GM23338 (cell line): ENCODE results near the gene HIF3A. TPM values are rescaled to one million over a fixed set of nuclear protein-coding genes. Genes with fewer than 3 reads are reported as not detected.

Source experiments
- ATAC-seq: fragments of 200-7000 bp; cut with Tn5 transposase; 3 replicates; pipeline ENCODE4 v1.9.1; 2020
- DNase-seq: peaks from one replicate; pipeline ENCODE4 v3.0.0-alpha.2; 2015; ENCODE audit warnings: low spot score
- H2AFZ ChIP-seq: fragments of 200-600 bp; sonication (generic); 2 replicates; pipeline ENCODE4 v1.8.0; 2016; ENCODE audit warnings: antibody characterized with exemption, mild to moderate bottlenecking, moderate library complexity
- H3F3A ChIP-seq: fragments of 200-600 bp; sonication (generic); replicated peaks from 2 replicates; pipeline ENCODE4 v1.8.0; 2017; ENCODE audit warnings: antibody characterized with exemption, mixed run types, low read depth
- H3K27ac ChIP-seq: fragments of 200-600 bp; sonication (generic); 2 replicates; pipeline ENCODE4 v1.6.1; 2016; ENCODE audit warnings: low read depth
- H3K27me3 ChIP-seq: fragments of 200-600 bp; sonication (generic); 2 replicates; pipeline ENCODE4 v1.8.0; 2016; ENCODE audit warnings: mild to moderate bottlenecking, mixed run types, moderate library complexity; ENCODE audit not compliant: insufficient read depth
- H3K36me3 ChIP-seq: fragments of 200-600 bp; sonication (generic); 2 replicates; pipeline ENCODE4 v1.8.0; 2016; ENCODE audit warnings: mild to moderate bottlenecking; ENCODE audit not compliant: insufficient read depth
- H3K4me1 ChIP-seq: fragments of 200-600 bp; sonication (generic); 2 replicates; pipeline ENCODE4 v1.8.0; 2016; ENCODE audit warnings: mild to moderate bottlenecking, moderate library complexity; ENCODE audit not compliant: insufficient read depth
- H3K4me2 ChIP-seq: fragments of 200-600 bp; sonication (generic); 2 replicates; pipeline ENCODE4 v1.7.1; 2017; ENCODE audit warnings: mixed run types
- H3K4me3 ChIP-seq: fragments of 200-600 bp; sonication (generic); 2 replicates; pipeline ENCODE4 v1.6.1; 2016; ENCODE audit warnings: mixed run types
- H3K79me2 ChIP-seq: fragments of 200-600 bp; sonication (generic); replicated peaks from 2 replicates; pipeline ENCODE4 v1.8.0; 2017; ENCODE audit warnings: mild to moderate bottlenecking; ENCODE audit not compliant: insufficient read depth
- H3K9me2 ChIP-seq: fragments of 200-600 bp; sonication (generic); 2 replicates; pipeline ENCODE4 v1.8.0; 2017; ENCODE audit not compliant: insufficient read depth
- H4K20me1 ChIP-seq: fragments of 200-600 bp; sonication (generic); replicated peaks from 2 replicates; pipeline ENCODE4 v1.8.0; 2017; ENCODE audit warnings: mild to moderate bottlenecking; ENCODE audit not compliant: insufficient read depth
- H3K27ac Mint-ChIP-seq: 2 replicates; pipeline ENCODE4 v1.8.0; 2020; ENCODE audit warnings: inconsistent platforms, mild to moderate bottlenecking, moderate library complexity, mixed read lengths
- H3K27me3 Mint-ChIP-seq: 3 replicates; pipeline ENCODE4 v1.8.0; 2022; ENCODE audit warnings: low read depth, mild to moderate bottlenecking, moderate library complexity, mixed read lengths, inconsistent platforms; ENCODE audit not compliant: insufficient read depth, poor library complexity
- H3K36me3 Mint-ChIP-seq: 3 replicates; pipeline ENCODE4 v1.8.0; 2021; ENCODE audit warnings: low read depth, mild to moderate bottlenecking, inconsistent platforms, moderate library complexity, mixed read lengths
- H3K4me1 Mint-ChIP-seq: 3 replicates; pipeline ENCODE4 v1.8.0; 2020; ENCODE audit warnings: mild to moderate bottlenecking, inconsistent platforms, mixed read lengths
- H3K4me3 Mint-ChIP-seq: 3 replicates; pipeline ENCODE4 v1.8.0; 2021; ENCODE audit warnings: moderate library complexity, mild to moderate bottlenecking, inconsistent platforms, mixed read lengths
- H3K9me3 Mint-ChIP-seq: 3 replicates; pipeline ENCODE4 v1.8.0; 2020; ENCODE audit warnings: moderate library complexity, mild to moderate bottlenecking, inconsistent platforms, mixed read lengths
- CREB1 ChIP-seq: fragments of 250-450 bp; sonication (Bioruptor Pico); IDR thresholded peaks from 2 replicates; pipeline ENCODE4 v1.5.0; 2020; ENCODE audit warnings: low read depth, mild to moderate bottlenecking, moderate library complexity
- EZH2 ChIP-seq: fragments of 200-600 bp; sonication (generic); IDR thresholded peaks from one replicate; pipeline ENCODE4 v1.8.0; 2017; ENCODE audit warnings: antibody characterized with exemption, mild to moderate bottlenecking, low read depth; ENCODE audit not compliant: unreplicated experiment
- EZH2phosphoT487 ChIP-seq: fragments of 200-600 bp; sonication (generic); IDR thresholded peaks from one replicate; pipeline ENCODE4 v1.8.1; 2018; ENCODE audit warnings: antibody characterized with exemption; ENCODE audit not compliant: unreplicated experiment
- NANOG ChIP-seq: IDR thresholded peaks from 2 replicates; pipeline ENCODE4 v1.6.1; 2016; ENCODE audit warnings: antibody characterized with exemption, borderline replicate concordance
- STAT1 ChIP-seq: IDR thresholded peaks from one replicate; pipeline ENCODE4 v1.6.1; 2016; ENCODE audit warnings: antibody characterized with exemption; ENCODE audit not compliant: unreplicated experiment
- polyA plus RNA-seq: library from polyadenylated mRNA; unstranded; fragments of >200 nt; fragmentation: Nextera tagmentation; extraction: Ambion mirVana; gene quantifications from 2 replicates; pipeline ENCODE4 v1.2.1, GENCODE V29; 2016
- total RNA-seq: library from RNA; depleted of rRNA; stranded (reverse); fragments of >200 nt; shearing (Covaris generic); gene quantifications from 2 replicates; pipeline ENCODE4 v1.2.3, GENCODE V29; 2014
- TF ChIP-seq, protein P1 (sequence below): fragments of 250-450 bp; sonication (Bioruptor Pico); IDR thresholded peaks from 2 replicates; pipeline ENCODE4 v1.5.0; 2020; ENCODE audit warnings: mild to moderate bottlenecking, moderate library complexity
- TF ChIP-seq, protein P2 (sequence below): IDR thresholded peaks from one replicate; pipeline ENCODE4 v1.6.1; 2018; ENCODE audit warnings: antibody characterized with exemption; ENCODE audit not compliant: unreplicated experiment
- TF ChIP-seq, protein P3 (sequence below): IDR thresholded peaks from 2 replicates; pipeline ENCODE4 v1.6.1; 2016; ENCODE audit warnings: antibody characterized with exemption

The HIF3A gene
- total and polyA plus RNA-seq, 2 experiments from 2014 or later = 20.4 to 70.5 TPM

DNA sequence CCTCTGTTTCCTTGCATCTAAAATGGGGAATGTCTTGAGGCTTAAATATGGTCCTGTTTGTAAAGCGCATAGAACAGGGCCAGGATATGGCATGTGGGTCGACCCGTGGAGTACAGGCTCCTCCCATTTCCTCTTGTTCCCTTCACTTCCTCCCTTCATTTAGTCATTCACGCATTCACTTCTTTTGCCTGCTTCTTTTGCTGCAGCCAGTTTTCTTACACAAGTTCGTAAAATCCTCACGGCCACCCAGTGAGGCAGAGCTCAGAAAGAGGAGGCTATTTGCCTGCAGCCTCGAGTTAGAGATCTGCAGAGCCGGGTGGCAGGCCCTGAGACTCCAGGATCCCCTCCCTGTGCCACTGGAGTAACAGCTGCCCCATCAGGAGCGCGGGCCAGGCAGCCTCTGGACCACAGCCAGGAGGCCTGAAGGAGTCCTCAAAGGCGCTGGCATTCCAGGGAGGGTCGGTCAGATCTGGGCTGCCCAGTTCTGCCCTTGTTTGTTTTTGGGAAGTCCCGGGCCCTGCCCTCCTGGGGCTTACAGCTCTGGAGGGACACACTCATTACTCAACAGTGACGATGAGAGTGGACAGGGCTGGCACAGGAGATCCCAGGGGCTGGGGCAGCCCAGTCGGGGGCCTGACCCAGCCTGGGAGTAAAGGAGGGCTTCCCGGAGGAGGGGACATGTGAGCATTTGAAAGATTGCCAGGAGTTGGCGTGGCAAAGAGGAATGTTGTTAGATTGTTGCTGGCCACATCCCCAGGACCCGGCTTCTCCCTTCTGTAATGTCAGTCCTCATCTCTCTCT, 54.6 kb downstream of the HIF3A start (continued):
- TF ChIP-seq, protein P1, sequence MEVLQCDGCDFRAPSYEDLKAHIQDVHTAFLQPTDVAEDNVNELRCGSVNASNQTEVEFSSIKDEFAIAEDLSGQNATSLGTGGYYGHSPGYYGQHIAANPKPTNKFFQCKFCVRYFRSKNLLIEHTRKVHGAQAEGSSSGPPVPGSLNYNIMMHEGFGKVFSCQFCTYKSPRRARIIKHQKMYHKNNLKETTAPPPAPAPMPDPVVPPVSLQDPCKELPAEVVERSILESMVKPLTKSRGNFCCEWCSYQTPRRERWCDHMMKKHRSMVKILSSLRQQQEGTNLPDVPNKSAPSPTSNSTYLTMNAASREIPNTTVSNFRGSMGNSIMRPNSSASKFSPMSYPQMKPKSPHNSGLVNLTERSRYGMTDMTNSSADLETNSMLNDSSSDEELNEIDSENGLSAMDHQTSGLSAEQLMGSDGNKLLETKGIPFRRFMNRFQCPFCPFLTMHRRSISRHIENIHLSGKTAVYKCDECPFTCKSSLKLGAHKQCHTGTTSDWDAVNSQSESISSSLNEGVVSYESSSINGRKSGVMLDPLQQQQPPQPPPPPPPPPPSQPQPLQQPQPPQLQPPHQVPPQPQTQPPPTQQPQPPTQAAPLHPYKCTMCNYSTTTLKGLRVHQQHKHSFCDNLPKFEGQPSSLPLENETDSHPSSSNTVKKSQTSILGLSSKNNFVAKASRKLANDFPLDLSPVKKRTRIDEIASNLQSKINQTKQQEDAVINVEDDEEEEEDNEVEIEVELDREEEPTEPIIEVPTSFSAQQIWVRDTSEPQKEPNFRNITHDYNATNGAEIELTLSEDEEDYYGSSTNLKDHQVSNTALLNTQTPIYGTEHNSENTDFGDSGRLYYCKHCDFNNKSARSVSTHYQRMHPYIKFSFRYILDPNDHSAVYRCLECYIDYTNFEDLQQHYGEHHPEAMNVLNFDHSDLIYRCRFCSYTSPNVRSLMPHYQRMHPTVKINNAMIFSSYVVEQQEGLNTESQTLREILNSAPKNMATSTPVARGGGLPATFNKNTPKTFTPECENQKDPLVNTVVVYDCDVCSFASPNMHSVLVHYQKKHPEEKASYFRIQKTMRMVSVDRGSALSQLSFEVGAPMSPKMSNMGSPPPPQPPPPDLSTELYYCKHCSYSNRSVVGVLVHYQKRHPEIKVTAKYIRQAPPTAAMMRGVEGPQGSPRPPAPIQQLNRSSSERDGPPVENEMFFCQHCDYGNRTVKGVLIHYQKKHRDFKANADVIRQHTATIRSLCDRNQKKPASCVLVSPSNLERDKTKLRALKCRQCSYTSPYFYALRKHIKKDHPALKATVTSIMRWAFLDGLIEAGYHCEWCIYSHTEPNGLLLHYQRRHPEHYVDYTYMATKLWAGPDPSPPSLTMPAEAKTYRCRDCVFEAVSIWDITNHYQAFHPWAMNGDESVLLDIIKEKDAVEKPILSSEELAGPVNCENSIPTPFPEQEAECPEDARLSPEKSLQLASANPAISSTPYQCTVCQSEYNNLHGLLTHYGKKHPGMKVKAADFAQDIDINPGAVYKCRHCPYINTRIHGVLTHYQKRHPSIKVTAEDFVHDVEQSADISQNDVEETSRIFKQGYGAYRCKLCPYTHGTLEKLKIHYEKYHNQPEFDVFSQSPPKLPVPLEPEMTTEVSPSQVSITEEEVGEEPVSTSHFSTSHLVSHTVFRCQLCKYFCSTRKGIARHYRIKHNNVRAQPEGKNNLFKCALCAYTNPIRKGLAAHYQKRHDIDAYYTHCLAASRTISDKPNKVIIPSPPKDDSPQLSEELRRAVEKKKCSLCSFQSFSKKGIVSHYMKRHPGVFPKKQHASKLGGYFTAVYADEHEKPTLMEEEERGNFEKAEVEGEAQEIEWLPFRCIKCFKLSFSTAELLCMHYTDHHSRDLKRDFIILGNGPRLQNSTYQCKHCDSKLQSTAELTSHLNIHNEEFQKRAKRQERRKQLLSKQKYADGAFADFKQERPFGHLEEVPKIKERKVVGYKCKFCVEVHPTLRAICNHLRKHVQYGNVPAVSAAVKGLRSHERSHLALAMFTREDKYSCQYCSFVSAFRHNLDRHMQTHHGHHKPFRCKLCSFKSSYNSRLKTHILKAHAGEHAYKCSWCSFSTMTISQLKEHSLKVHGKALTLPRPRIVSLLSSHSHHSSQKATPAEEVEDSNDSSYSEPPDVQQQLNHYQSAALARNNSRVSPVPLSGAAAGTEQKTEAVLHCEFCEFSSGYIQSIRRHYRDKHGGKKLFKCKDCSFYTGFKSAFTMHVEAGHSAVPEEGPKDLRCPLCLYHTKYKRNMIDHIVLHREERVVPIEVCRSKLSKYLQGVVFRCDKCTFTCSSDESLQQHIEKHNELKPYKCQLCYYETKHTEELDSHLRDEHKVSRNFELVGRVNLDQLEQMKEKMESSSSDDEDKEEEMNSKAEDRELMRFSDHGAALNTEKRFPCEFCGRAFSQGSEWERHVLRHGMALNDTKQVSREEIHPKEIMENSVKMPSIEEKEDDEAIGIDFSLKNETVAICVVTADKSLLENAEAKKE (CRISPR knock-in tag) = no peak

GRCh38 chr19:46353730-46354528, 57.1 kb downstream of the HIF3A start:
- no peak overlapping the region for H3K4me3 ChIP-seq
- H3K27me3 ChIP-seq = no peaks in the 10 kb centered on the region
- ATAC-seq (no peak), DNase-seq (no peak)
- H3K4me2 ChIP-seq = no peak overlapping the region
- Mint-ChIP-seq H3K36me3 (peaks cover 54% of the 10 kb centered on the region), H3K27ac (no peak overlapping the region), H3K4me3 (no peak overlapping the region), H3K9me3 (no peaks in the 10 kb centered on the region), H3K27me3 (peaks cover 15% of the 10 kb centered on the region), H3K4me1 (peaks cover 29% of the 10 kb centered on the region)
- no peaks in the 10 kb centered on the region for H3F3A ChIP-seq
- TF ChIP-seq, protein P2, sequence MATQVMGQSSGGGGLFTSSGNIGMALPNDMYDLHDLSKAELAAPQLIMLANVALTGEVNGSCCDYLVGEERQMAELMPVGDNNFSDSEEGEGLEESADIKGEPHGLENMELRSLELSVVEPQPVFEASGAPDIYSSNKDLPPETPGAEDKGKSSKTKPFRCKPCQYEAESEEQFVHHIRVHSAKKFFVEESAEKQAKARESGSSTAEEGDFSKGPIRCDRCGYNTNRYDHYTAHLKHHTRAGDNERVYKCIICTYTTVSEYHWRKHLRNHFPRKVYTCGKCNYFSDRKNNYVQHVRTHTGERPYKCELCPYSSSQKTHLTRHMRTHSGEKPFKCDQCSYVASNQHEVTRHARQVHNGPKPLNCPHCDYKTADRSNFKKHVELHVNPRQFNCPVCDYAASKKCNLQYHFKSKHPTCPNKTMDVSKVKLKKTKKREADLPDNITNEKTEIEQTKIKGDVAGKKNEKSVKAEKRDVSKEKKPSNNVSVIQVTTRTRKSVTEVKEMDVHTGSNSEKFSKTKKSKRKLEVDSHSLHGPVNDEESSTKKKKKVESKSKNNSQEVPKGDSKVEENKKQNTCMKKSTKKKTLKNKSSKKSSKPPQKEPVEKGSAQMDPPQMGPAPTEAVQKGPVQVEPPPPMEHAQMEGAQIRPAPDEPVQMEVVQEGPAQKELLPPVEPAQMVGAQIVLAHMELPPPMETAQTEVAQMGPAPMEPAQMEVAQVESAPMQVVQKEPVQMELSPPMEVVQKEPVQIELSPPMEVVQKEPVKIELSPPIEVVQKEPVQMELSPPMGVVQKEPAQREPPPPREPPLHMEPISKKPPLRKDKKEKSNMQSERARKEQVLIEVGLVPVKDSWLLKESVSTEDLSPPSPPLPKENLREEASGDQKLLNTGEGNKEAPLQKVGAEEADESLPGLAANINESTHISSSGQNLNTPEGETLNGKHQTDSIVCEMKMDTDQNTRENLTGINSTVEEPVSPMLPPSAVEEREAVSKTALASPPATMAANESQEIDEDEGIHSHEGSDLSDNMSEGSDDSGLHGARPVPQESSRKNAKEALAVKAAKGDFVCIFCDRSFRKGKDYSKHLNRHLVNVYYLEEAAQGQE = no peak
- TF ChIP-seq NANOG (no peak), CREB1 (CRISPR knock-in tag) (no peak), STAT1 (no peak), EZH2 (no peak), EZH2phosphoT487 (no peak)
- TF ChIP-seq, protein P3, sequence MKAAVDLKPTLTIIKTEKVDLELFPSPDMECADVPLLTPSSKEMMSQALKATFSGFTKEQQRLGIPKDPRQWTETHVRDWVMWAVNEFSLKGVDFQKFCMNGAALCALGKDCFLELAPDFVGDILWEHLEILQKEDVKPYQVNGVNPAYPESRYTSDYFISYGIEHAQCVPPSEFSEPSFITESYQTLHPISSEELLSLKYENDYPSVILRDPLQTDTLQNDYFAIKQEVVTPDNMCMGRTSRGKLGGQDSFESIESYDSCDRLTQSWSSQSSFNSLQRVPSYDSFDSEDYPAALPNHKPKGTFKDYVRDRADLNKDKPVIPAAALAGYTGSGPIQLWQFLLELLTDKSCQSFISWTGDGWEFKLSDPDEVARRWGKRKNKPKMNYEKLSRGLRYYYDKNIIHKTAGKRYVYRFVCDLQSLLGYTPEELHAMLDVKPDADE = no peak
- H3K9me2 ChIP-seq = no peaks in the 10 kb centered on the region
- H3K27ac ChIP-seq = no peak overlapping the region
- no peak overlapping the region for H2AFZ ChIP-seq
- peaks cover 23% of the 10 kb centered on the region for H3K36me3 ChIP-seq
- peaks cover 27% of the 10 kb centered on the region for H4K20me1 ChIP-seq
- H3K79me2 ChIP-seq = peaks cover 71% of the 10 kb centered on the region
- H3K4me1 ChIP-seq = peaks cover 21% of the 10 kb centered on the region
